HG02840 (cell line): ENCODE data around the gene CDK10.
"Not testable (repeated sequence)": the region's sequence is repeated elsewhere in the genome, so short reads cannot be mapped to it uniquely, and the experiment has no call there.

Experiments
- ATAC-seq: cut with Tn5 transposase; IDR thresholded peaks from one replicate; pipeline ENCODE4 v1.9.1; 2021; ENCODE audit warnings: mild to moderate bottlenecking, moderate library complexity, moderate number of reproducible peaks; ENCODE audit not compliant: unreplicated experiment, low FRiP score

CDK10 gene

DNA sequence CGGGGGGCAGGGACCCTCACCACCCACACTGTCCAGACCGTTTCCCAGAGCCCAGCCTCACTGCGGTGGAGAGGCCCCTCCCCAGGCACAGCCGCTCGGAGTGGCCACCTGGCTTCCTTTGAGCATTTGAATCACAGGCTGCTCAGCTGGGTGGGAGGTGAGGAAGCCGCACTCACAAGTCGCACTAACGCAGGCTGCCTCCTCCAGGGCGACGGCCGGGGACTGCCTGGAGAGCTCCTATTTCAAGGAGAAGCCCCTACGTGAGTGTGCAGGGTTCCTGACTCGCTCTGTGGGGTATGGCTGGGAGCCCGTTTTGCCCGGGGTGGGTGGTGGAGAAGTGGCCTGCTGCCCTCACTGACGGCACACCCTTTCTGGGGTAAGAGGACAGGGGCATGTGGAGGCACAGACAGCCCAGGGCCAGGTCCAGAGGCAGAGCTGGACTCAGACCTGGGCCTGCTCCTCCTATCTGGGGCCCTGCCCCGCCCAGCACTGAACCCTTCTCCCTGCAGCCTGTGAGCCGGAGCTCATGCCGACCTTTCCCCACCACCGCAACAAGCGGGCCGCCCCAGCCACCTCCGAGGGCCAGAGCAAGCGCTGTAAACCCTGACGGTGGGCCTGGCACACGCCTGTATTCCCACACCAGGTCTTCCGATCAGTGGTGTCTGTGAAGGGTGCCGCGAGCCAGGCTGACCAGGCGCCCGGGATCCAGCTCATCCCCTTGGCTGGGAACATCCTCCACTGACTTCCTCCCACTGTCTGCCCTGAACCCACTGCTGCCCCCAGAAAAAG is 8.8 kb downstream of the CDK10 start:
- ATAC-seq = no peak

GRCh38 chr16:89695875-89696669 is 9.6 kb downstream of the CDK10 start:
- no peak for ATAC-seq

DNA sequence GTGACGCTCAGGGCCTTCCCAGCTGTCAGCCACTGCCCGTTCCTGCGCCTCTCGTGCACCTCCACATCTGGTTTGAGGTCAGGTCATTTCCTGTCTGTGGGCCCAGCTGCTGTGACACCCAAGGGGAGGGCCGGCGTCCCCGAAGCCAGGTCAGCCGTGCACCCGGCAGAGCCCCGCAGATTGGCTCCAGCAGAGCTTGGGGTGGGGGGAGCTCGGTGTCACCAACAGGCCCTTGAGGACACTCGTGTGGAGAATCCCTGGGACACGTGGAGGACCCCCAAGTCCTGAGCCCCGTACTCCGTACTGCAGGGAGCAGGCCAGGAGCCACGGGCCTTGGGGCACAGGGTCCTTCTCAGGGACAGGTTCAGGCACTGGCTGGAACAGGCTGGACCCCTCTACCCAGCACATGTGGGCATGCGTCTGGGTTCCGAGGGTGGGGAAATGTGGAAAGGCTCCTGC is 10.2 kb downstream of the CDK10 start:
- no peak for ATAC-seq

GRCh38 chr16:89697161-89697615 is 10.7 kb downstream of the CDK10 start:
- no peak for ATAC-seq

GRCh38 chr16:89697616-89698331 is 11.3 kb downstream of the CDK10 start:
- ATAC-seq = no peak

GRCh38 chr16:89698717-89699116 is 12.2 kb downstream of the CDK10 start:
- not testable (repeated sequence) for ATAC-seq

- not testable (repeated sequence) for ATAC-seq
These were observed 13.2 kb downstream of the CDK10 start for GRCh38 chr16:89699629-89700099.

- no peak for ATAC-seq
These were observed 13.7 kb downstream of the CDK10 start for GRCh38 chr16:89700100-89700648.

- no peak for ATAC-seq
These were observed 14.3 kb downstream of the CDK10 start for GRCh38 chr16:89700649-89701424.

DNA sequence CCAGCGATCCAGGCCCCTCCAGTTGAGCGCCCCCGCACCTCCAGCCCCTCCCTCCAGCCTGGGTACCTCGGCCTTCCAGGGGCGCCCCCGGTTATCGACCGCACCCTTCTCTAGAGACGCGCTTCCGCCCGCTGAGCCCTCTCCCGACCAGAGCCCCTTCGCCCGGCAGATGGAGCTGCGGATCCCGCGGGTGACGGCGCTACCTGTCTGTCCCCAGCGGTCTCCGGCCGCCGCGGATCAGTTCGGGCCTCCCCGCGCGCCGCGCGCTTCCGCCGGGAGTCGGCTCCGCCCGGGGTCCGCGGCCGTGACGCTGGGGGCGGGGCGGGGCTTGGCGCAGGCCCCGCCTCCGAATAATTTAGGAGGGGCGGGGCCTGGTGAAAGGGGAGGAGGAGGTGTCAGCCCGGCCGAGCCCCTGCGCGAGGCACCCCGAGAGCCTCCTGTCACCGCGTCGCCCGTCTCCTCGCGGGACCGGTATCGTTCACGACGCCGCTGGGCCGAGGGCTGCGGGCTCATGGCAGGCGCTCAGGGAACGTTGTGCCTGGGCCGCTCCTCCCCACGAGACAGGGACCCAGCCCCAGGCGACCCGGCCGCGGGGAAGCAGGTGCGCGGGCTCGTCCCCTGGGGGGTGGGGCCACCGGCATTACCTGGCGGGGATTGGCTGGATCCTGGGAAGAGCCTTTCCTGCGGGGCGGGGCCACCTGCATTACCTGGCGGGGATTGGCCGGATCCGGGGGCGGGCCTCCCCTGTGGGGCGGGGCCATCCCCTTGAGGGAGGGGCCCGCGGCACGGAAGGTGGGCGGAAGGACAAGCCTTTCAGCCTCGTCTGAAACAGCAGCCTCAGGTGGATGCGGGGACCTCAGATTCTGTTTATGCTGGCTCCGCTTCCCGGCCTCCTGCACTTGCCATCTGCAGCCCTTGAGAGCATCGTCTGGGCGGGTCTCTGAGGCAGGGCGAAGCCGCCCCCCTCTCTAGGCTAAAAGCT is 15.2 kb downstream of the CDK10 start, which contains the start of gene SPATA2L:
TSS of gene SPATA2L (minus strand) at position 281 of the 982 bp plus-strand sequence. CDS start 473 bp downstream, outside the sequence.
- ATAC-seq = peak; percentile 61

- no peak for ATAC-seq
These were observed 17.8 kb downstream of the CDK10 start for GRCh38 chr16:89704281-89704680.

DNA sequence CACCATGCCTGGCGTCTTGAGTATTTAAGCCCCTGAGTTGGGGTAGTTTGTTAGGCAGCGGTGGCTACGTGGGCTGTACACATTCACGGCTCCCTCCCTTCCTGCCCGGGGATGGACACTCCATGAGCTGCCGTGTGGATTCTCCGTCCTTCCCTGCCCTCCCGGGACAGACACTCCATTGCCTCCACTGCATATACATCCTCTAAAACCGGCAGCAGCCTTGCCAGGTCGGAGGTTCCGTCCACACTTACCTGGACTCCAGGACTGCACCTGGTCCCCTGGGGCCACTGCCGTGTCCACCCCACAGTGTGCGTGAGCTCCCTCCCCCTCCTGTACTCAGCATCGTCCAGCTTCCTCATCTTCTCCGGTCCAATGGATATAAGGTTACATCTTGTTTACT is 18.5 kb downstream of the CDK10 start:
- no peak for ATAC-seq

DNA sequence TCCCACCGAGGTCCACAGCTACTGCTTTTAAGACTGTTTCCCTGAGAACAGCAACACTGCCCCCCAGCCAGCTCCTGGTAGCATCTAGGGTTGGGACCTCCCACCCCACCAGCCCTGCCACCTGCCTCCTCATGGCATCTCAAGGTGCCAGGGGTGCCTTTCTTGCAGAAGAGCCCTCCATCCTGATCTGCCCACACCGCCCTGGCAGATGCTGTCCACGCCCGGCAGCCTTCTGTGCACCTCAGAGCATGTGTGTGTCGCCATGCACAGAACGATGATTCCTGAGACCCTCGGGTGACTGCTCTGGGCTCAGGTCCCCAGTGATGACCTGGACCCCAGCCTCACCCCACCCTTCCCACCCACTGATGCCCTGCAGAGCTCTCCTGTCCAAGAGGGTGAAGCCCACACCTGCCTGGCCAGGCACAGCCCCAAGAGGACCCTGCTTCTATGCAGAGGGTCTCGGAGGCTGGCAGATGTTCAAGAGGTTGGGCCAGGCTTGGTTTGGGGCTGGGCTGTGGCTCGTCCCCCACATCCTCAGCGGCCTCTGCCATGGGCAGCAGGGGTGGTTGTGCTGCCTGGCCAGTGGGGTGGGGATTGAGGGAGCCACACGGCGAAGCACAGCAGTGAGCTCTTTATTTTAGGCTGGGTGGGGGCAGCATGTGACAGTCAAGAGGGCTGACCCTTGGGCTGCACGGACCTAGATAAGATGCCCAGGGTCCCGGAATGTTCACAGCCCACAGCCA is 20.2 kb downstream of the CDK10 start:
- ATAC-seq = no peak

DNA sequence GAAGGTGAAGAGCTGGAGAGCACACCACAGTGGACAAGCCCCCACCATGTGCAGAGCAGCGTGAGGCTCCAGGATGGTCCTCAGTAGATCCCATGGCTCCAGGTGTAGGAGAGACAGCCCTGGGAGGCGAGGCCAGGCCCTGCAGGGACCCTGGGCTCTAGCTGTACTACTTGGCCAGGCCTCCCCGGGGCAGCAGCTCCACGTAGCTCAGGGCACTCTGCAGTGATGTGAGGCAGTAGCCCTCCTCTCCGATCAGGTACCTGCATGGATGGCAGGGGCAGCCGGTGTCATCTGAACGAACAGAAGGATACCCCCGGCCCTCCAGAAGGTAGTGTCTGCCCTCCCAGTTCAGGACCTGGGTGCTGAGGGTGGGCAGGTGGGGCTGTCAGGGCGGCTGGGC is 21.2 kb downstream of the CDK10 start:
- no peak for ATAC-seq

GRCh38 chr16:89708481-89708931 is 22.0 kb downstream of the CDK10 start:
- ATAC-seq = no peak

GRCh38 chr16:89709166-89709565 is 22.7 kb downstream of the CDK10 start:
- ATAC-seq = no peak

DNA sequence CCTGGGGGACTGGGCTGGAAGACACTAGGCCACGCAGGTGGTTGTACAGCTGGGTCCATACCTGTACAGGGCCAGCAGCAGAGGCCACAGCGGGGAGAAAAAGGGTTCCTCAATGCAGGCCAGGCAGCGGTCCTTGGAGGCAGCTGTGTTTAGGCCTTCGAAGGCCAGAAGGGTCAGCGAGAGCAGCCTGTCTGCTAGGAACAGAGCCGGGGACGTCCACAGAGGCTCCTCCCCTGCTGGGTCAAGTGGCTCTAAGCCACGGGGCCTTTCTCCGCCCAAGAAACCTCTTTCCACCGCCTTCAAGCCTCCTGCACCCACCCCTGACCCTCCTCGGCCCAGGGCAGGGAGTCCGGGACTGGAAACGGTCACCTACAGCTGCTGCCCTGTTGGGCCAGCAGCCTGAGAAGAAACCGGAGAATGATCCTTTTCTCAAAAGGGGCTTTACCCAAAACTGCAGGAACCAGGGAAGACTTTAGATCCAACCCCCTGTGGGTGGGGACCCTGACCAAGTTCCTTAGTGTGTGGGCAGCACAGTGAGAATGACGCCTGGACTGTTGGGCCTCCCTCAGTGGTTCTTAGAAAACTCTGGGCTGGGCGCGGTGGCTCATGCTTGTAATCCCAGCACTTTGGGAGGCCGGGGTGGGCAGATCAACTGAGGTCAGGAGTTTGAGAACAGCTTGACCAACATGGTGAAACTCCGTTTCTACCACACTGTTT is 23.4 kb downstream of the CDK10 start:
- ATAC-seq = no peak
